ENCODE measurements around the gene FKBP8. TPM values are rescaled to one million over a fixed set of nuclear protein-coding genes. Genes with fewer than 3 reads are reported as not detected.

The FKBP8 gene
- total RNA-seq, 2 experiments from 2014 or later: 208 to 211 TPM

DNA sequence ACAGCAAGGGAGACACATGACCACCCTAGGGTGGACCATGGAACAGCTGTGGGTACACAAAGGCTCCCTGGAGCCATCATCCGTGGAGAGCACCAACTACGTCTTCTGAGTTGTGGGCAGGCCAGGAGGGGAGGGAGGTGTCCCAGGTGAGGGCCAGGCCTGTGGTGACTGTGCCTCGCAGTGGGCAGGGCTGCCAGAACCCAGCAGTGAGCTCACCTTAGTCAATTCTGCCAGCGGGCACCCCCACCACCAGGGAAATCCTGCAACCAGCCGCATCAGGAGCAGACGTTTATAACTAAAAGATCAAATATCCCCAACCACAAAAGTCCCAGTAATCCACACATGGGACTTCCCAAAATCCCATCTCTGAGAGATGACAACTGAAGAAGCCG lies 41.1 kb downstream of the FKBP8 start:
- ATAC-seq (no peak), DNase-seq (no peak)
- intact Hi-C loops (cut with DNase I, micrococcal nuclease): no loop called here
- peaks cover 2% of the 10 kb centered on the region for H3K36me3 Mint-ChIP-seq (ENCODE audit: low read depth)
- no peak overlapping the region for H3K4me3 Mint-ChIP-seq
- H3K27me3 Mint-ChIP-seq: no peaks in the 10 kb centered on the region
- H3K9me3 Mint-ChIP-seq (ENCODE audit: low read depth): no peaks in the 10 kb centered on the region
- POLR2A ChIA-PET: interaction anchor here (0.6 kb wide), 1 partner anchor 9 kb away, joined by 3 read pairs; no protein-coding TSS in a partner anchor
- H3K4me1 Mint-ChIP-seq: peaks cover 93% of the 10 kb centered on the region
- CTCF ChIA-PET: interaction anchor here (0.6 to 1.0 kb wide), 5 partner anchors 13 to 722 kb away, joined by 3 to 4 read pairs (median 3); no protein-coding TSS in a partner anchor
- peak overlapping the region; percentile 79 for H3K27ac Mint-ChIP-seq

DNA sequence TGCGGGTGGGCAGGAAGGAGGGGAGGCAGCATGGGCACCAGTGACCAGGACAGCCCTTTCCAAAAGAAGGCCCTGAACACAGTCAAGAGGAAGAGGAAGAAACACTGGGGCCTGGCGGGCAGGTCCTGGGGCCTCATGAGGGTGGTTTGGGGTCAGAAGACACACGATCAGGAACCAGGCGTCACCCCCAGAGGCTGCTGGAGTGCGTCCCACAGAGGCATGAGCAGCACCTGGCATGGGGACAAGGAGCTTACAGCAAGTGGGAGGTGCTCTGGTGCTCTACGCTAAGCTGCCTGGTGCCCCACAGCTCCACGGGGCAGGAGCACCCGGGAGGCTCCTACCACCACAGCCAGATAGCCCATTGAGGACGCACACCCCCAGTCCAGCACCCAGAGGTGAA lies 41.5 kb downstream of the FKBP8 start:
- ChIA-PET POLR2A (no interaction called here), CTCF (interaction anchor here (0.6 to 1.0 kb wide), 4 partner anchors 13 to 722 kb away, joined by 3 to 4 read pairs (median 3); no protein-coding TSS in a partner anchor)
- intact Hi-C loops (cut with DNase I, micrococcal nuclease): no loop called here
- no peak overlapping the region for H3K4me3 Mint-ChIP-seq
- no peak overlapping the region for H3K27ac Mint-ChIP-seq
- no peaks in the 10 kb centered on the region for H3K27me3 Mint-ChIP-seq
- ATAC-seq: no peak
- no peaks in the 10 kb centered on the region for H3K9me3 Mint-ChIP-seq (ENCODE audit: low read depth)
- peaks cover 2% of the 10 kb centered on the region for H3K36me3 Mint-ChIP-seq (ENCODE audit: low read depth)
- H3K4me1 Mint-ChIP-seq: peaks cover 93% of the 10 kb centered on the region
- no peak for DNase-seq

DNA sequence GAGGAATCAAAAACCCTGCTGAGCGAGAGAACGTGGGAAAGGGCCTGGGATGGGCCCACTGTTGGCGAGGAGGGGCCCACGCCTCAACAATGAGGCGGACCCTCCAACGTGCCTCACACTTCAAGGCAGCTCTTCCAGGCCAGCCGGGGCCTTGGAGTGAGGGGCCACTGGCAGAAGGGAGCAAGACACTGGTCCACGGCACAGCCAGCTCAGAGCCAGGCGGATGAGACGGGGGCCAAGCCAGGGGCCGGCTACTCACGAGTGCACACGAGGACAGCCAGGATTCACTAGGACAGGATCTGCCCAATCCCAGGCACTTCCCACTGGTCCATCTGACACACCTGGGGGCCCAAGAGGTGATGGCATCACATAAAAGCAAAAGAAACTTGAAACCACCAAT lies 42.0 kb downstream of the FKBP8 start:
- H3K9me3 Mint-ChIP-seq (ENCODE audit: low read depth): no peaks in the 10 kb centered on the region
- H3K27ac Mint-ChIP-seq: no peak overlapping the region
- ATAC-seq (no peak), DNase-seq (no peak)
- H3K27me3 Mint-ChIP-seq: no peaks in the 10 kb centered on the region
- peaks cover 2% of the 10 kb centered on the region for H3K36me3 Mint-ChIP-seq (ENCODE audit: low read depth)
- ChIA-PET CTCF (interaction anchor here (0.7 to 1.0 kb wide), 2 partner anchors 13 to 19 kb away, joined by 3 to 4 read pairs; no protein-coding TSS in a partner anchor), POLR2A (no interaction called here)
- no peak overlapping the region for H3K4me3 Mint-ChIP-seq
- intact Hi-C loops (cut with DNase I, micrococcal nuclease): no loop called here
- peaks cover 93% of the 10 kb centered on the region for H3K4me1 Mint-ChIP-seq

DNA sequence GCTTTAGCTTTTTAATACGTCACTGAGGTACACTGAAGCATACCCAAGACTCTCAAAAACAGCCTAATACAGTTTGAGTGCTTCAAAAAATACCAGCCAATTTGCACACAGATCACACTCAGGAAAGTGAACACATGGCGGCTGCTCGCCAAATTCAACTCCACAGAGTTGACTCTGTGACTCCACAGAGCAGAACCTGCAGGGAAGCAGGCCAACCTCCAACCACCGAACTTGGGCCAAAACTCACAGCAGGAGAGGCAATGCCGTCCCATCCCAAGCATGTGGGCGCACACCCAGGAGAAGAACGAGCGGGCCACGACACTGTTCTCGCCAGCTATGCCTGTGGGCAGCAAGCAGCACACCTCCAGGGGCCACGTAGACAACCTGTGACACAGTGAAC lies 42.6 kb downstream of the FKBP8 start:
- Mint-ChIP-seq H3K27ac (peak overlapping the region; percentile 1), H3K9me3 (ENCODE audit: low read depth) (no peaks in the 10 kb centered on the region), H3K4me1 (peaks cover 93% of the 10 kb centered on the region), H3K27me3 (no peaks in the 10 kb centered on the region), H3K36me3 (ENCODE audit: low read depth) (peaks cover 2% of the 10 kb centered on the region), H3K4me3 (no peak overlapping the region)
- POLR2A ChIA-PET: interaction anchor here (1.0 kb wide), 1 partner anchor 343 kb away, joined by 3 read pairs; no protein-coding TSS in a partner anchor
- ATAC-seq (no peak), DNase-seq (no peak)
- CTCF ChIA-PET: interaction anchor here (0.8 kb wide), 1 partner anchor 30 kb away, joined by 3 read pairs; no protein-coding TSS in a partner anchor
- intact Hi-C loops (cut with DNase I, micrococcal nuclease): no loop called here

DNA sequence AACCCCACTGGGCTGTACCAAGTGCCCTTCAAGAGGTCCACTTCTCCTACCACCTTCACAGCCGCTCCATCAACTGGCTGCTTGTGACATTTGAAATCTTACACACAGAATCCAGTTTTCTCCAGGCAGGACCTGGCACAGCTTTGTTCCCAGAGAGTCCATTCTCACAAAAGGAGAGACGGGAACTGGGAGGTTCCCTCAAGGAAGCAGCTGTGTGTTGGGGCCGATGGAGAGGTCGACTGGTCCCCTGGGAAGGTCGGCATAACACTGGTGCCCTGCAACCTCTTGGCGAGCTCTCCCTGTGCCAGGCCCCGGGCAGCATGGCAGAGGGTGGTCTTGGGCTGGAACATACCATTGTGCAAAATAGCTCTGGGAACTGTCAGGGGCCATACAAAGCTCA lies 43.0 kb downstream of the FKBP8 start:
- ATAC-seq: no peak
- Mint-ChIP-seq H3K27me3 (no peaks in the 10 kb centered on the region), H3K27ac (peak overlapping the region; percentile 60), H3K36me3 (ENCODE audit: low read depth) (peaks cover 2% of the 10 kb centered on the region), H3K4me1 (peaks cover 93% of the 10 kb centered on the region), H3K9me3 (ENCODE audit: low read depth) (no peaks in the 10 kb centered on the region), H3K4me3 (no peak overlapping the region)
- intact Hi-C loops (cut with DNase I, micrococcal nuclease): no loop called here
- DNase-seq: no peak
- ChIA-PET POLR2A (interaction anchor here (1.0 kb wide), 1 partner anchor 343 kb away, joined by 3 read pairs; no protein-coding TSS in a partner anchor), CTCF (interaction anchor here (0.8 kb wide), 1 partner anchor 30 kb away, joined by 3 read pairs; no protein-coding TSS in a partner anchor)

DNA sequence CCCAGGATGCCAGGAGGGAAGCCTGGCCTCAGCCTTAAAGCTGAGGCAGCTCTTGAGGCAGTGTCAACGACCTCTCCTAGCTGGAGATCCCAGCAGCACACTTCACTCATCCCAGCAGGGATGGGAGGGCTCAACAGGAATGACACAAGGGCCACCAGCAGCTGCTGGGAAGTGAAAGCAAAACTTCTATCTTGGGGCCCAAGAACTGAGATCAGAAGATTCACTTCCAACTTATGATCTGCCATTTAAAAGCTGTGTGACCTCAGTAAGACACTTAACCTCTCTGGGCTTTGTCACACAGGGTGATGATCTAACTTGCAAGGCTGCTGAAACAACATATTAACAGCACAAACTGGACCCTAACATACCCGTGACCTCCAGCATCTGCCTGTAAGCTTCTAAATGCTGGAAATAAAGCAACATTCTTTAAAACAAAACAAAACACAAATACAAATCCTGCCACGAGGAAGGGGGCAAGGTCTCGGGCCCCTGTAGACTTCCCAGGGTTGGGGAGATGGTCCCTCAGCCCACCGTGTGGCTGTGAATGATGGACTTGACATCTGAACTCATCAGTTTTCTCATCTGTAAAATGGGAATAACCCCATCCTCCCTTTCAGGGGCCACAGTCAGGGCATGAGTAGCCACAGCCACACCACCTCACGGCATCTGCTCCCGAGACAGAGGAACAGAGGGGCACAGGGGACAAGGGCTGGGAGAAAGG lies 44.2 kb downstream of the FKBP8 start:
- no peaks in the 10 kb centered on the region for H3K27me3 Mint-ChIP-seq
- DNase-seq (no peak), ATAC-seq (no peak)
- H3K27ac Mint-ChIP-seq: peak overlapping the region; percentile 47
- peaks cover 93% of the 10 kb centered on the region for H3K4me1 Mint-ChIP-seq
- no peaks in the 10 kb centered on the region for H3K9me3 Mint-ChIP-seq (ENCODE audit: low read depth)
- intact Hi-C loops (cut with DNase I, micrococcal nuclease): no loop called here
- H3K4me3 Mint-ChIP-seq: no peak overlapping the region
- ChIA-PET POLR2A (no interaction called here), CTCF (interaction anchor here (0.8 to 1.5 kb wide), 4 partner anchors 9 to 38 kb away, joined by 3 to 6 read pairs (median 4); no protein-coding TSS in a partner anchor)
- peaks cover 2% of the 10 kb centered on the region for H3K36me3 Mint-ChIP-seq (ENCODE audit: low read depth)

DNA sequence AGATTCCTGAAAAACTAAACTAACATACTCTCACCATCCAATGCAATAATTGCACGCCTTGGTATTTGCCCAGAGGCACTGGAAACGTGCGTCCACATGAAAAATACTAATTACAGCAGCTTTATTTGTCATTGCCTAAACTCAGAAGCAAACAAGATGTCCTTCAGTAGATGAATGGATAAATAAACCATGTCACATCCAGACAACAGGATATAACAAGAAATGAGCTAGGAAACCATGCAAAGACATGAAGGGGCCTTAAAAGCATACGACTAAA lies 46.5 kb downstream of the FKBP8 start:
- ATAC-seq: no peak
- H3K4me1 Mint-ChIP-seq: peaks cover 81% of the 10 kb centered on the region
- H3K27me3 Mint-ChIP-seq: no peaks in the 10 kb centered on the region
- H3K9me3 Mint-ChIP-seq (ENCODE audit: low read depth): no peaks in the 10 kb centered on the region
- intact Hi-C loops (cut with DNase I, micrococcal nuclease): loop anchor here (2.0 kb wide), 2 partner anchors 18 to 24 kb away; no protein-coding TSS in a partner anchor
- no peak overlapping the region for H3K4me3 Mint-ChIP-seq
- no peak for DNase-seq
- ChIA-PET POLR2A (interaction anchor here (0.6 to 0.9 kb wide), 2 partner anchors 15 to 207 kb away, joined by 4 read pairs; no protein-coding TSS in a partner anchor), CTCF (interaction anchor here (0.6 to 2.5 kb wide), 6 partner anchors 8 to 91 kb away, joined by 3 to 9 read pairs (median 4); no protein-coding TSS in a partner anchor)
- peak overlapping the region; percentile 29 for H3K27ac Mint-ChIP-seq
- no peaks in the 10 kb centered on the region for H3K36me3 Mint-ChIP-seq (ENCODE audit: low read depth)

DNA sequence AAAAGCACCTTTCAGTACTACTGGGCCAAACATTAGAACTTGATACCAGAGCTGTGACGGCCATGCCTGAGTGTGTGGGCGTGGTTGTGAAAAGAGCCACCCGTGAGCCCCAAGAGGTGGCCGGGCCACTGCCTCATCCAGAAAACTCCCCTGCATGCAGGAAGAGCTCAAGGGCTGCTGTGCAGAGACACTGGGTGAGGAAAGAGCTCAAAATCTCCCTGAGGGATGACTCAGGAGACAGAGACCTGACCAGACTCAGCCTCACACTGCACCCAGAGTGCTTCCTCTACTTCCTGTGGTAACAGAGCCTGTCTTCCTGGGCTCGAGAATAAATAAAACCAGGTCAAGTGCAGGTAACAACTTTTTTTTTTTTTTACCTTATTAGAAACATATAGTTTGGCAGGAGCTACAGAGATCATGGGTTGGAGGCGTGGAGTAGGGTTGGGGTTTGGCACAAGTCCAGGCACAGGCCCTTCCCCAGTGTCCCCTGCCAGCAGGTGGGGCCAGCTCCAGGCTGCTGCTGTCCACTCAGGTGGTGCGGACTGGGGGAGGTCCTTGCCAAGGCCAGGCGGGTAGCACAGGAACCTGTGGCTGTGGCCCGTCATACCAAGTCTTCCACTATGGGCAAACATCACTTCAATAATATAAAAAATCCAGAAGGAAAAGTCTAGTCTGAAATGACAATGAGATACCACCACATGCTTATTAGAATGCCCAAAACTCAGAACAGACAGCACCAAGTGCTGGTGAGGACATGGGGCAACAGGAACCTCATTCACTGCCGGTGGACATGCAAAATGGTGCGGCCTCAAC lies 47.0 kb downstream of the FKBP8 start:
- peak overlapping the region; percentile 45 for H3K4me3 Mint-ChIP-seq
- H3K27ac Mint-ChIP-seq: peak overlapping the region; percentile 88
- intact Hi-C loops (cut with DNase I, micrococcal nuclease): loop anchor here (2.0 kb wide), 2 partner anchors 18 to 24 kb away; no protein-coding TSS in a partner anchor

DNA sequence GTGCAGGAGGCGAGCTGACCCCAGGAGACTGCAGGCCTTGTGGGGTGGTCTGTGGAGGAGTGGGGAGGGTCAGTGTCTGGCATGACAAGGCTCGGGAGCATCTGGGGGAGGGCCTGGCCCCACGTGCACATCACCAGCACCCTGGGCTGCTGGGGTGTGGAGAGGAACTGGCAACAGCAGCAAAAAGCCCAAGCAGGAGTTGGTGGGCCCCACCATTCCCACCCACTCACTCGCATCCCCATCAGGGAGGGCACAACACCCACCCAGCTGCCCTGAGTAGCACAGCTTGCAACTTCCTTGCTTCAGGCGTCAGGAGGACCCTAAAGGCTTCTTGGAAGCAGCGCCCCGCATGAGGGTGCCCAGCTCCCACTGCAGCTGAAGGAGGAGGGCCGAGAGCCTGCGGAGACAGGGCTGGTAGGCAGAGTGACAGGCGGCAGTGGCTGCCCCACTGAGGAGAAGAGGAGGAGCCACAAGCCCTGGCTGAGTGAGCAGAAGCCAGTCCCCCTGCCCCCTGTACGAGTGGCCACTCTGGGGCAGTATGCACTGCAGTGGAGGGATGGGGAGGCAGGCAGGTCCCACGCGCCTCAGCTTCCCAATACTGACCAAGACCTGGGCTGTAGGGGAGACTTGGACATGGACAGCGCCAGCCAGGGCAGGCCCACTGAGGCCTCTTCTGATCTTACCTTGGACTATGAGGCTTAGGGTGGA lies 48.0 kb downstream of the FKBP8 start:
- no peak for ATAC-seq
- ChIA-PET POLR2A (interaction anchor here (1.0 kb wide), 1 partner anchor 9 kb away, joined by 5 read pairs; no protein-coding TSS in a partner anchor), CTCF (interaction anchor here (0.6 to 2.5 kb wide), 10 partner anchors 8 to 321 kb away, joined by 3 to 9 read pairs (median 4); no protein-coding TSS in a partner anchor)
- no peaks in the 10 kb centered on the region for H3K36me3 Mint-ChIP-seq (ENCODE audit: low read depth)
- H3K4me3 Mint-ChIP-seq: peak overlapping the region; percentile 45
- intact Hi-C loops (cut with DNase I, micrococcal nuclease): no loop called here
- no peaks in the 10 kb centered on the region for H3K27me3 Mint-ChIP-seq
- H3K4me1 Mint-ChIP-seq: peaks cover 67% of the 10 kb centered on the region
- peak overlapping the region; percentile 88 for H3K27ac Mint-ChIP-seq
- DNase-seq: no peak
- H3K9me3 Mint-ChIP-seq (ENCODE audit: low read depth): no peaks in the 10 kb centered on the region

More for the DNA sequence above, 47.0 kb downstream of the FKBP8 start:
- Mint-ChIP-seq H3K4me1 (peaks cover 77% of the 10 kb centered on the region), H3K36me3 (ENCODE audit: low read depth) (no peaks in the 10 kb centered on the region), H3K27me3 (no peaks in the 10 kb centered on the region), H3K9me3 (ENCODE audit: low read depth) (no peaks in the 10 kb centered on the region)
- ChIA-PET CTCF (interaction anchor here (0.6 to 2.5 kb wide), 14 partner anchors 9 to 558 kb away, joined by 3 to 9 read pairs (median 3); no protein-coding TSS in a partner anchor), POLR2A (interaction anchor here (0.6 to 1.0 kb wide), 5 partner anchors 9 to 206 kb away, joined by 3 to 8 read pairs (median 4); no protein-coding TSS in a partner anchor)
- ATAC-seq (peak; percentile 96), DNase-seq (peak; percentile 79)

DNA sequence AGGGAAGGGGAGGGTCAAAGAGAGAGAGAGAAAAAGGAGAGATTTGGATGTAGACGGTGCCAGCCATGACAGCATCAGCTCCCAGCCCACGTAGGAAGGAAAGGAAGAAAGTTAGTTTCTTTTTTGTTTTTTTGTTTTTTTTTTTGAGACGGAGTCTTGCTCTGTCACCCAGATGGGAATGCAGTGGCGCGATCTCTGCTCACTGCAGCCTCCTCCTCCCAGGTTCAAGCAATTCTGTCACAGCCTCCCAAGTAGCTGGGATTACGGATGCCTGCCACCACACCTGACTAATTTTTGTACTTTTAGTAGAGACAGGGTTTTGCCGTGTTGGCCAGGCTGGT lies 49.1 kb downstream of the FKBP8 start:
- no peaks in the 10 kb centered on the region for H3K36me3 Mint-ChIP-seq (ENCODE audit: low read depth)
- ChIA-PET CTCF (interaction anchor here (0.6 to 2.6 kb wide), 4 partner anchors 12 to 26 kb away, joined by 4 to 6 read pairs (median 5); no protein-coding TSS in a partner anchor), POLR2A (interaction anchor here (0.7 kb wide), 1 partner anchor 20 kb away, joined by 5 read pairs; no protein-coding TSS in a partner anchor)
- H3K9me3 Mint-ChIP-seq (ENCODE audit: low read depth): no peaks in the 10 kb centered on the region
- intact Hi-C loops (cut with DNase I, micrococcal nuclease): no loop called here
- H3K4me3 Mint-ChIP-seq: peak overlapping the region; percentile 10
- no peaks in the 10 kb centered on the region for H3K27me3 Mint-ChIP-seq
- H3K27ac Mint-ChIP-seq: peak overlapping the region; percentile 78
- ATAC-seq (peak; percentile 33), DNase-seq (peak; percentile 51)
- H3K4me1 Mint-ChIP-seq: peaks cover 59% of the 10 kb centered on the region
